HG03469 (cell line): ENCODE results near the gene CXorf58.
A peak's percentile ranks its signal among the peaks of the same experiment; 100 is the strongest.
"Not testable (repeated sequence)": the region's sequence is repeated elsewhere in the genome, so short reads cannot be mapped to it uniquely, and the experiment has no call there.

ENCODE experiments used
- ATAC-seq: cut with Tn5 transposase; IDR thresholded peaks from one replicate; pipeline ENCODE4 v1.9.1; 2021; ENCODE audit warnings: mild to moderate bottlenecking, moderate library complexity, moderate number of reproducible peaks; ENCODE audit not compliant: unreplicated experiment

The CXorf58 gene

GRCh38 chrX:23952984-23953907, 45.4 kb downstream of the CXorf58 start:
- ATAC-seq: peak; percentile 90

- no peak for ATAC-seq
Observed at GRCh38 chrX:23953908-23954269, 46.1 kb downstream of the CXorf58 start.

GRCh38 chrX:23954396-23954795, 46.6 kb downstream of the CXorf58 start:
- ATAC-seq: no peak

- no peak for ATAC-seq
Observed at GRCh38 chrX:23959781-23960180, 52.0 kb downstream of the CXorf58 start.

GRCh38 chrX:23964191-23964590, 56.4 kb downstream of the CXorf58 start:
- ATAC-seq: no peak

- not testable (repeated sequence) for ATAC-seq
Observed at GRCh38 chrX:23965630-23966029, 57.8 kb downstream of the CXorf58 start.

GRCh38 chrX:23978491-23978890, 70.7 kb downstream of the CXorf58 start:
- ATAC-seq: no peak

GRCh38 chrX:23980011-23980441, 72.2 kb downstream of the CXorf58 start:
- no peak for ATAC-seq

GRCh38 chrX:23981222-23981621, 73.4 kb downstream of the CXorf58 start:
- no peak for ATAC-seq

GRCh38 chrX:23981711-23982110, 73.9 kb downstream of the CXorf58 start:
- no peak for ATAC-seq

GRCh38 chrX:23982891-23983290, 75.1 kb downstream of the CXorf58 start:
- no peak for ATAC-seq
